CD14-positive monocyte (primary cell): ENCODE data around the gene PMP22. TPM values are rescaled to one million over a fixed set of nuclear protein-coding genes. Genes with fewer than 3 reads are reported as not detected.
A peak's percentile ranks its signal among the peaks of the same experiment; 100 is the strongest.

Experiments
- DNase-seq, 3 donors: peaks; one replicate each; pipeline ENCODE4 v3.0.0-alpha.2; 2011 to 2022
- H2AFZ ChIP-seq: 2 replicates; pipeline ENCODE4 v1.6.0; 2012; ENCODE audit warnings: mild to moderate bottlenecking, low read depth, low read length, inconsistent platforms; ENCODE audit not compliant: insufficient read depth, poor library complexity, severe bottlenecking
- H3K27ac ChIP-seq, 2 donors: 1 replicate in 1 of 2; 2 replicates in 1 of 2; pipeline ENCODE4 v1.5.1; 2012 to 2013; ENCODE audit warnings: low read length in 2 of 2, control low read depth in 1 of 2, inconsistent platforms in 1 of 2, low read depth in 1 of 2, mild to moderate bottlenecking in 1 of 2
- H3K27me3 ChIP-seq, 2 donors: one replicate each; pipeline versions ENCODE4 v1.6.0 to v1.6.1; 2011 to 2013; ENCODE audit warnings: low read length in 2 of 2; ENCODE audit not compliant: control insufficient read depth in 2 of 2, insufficient read depth in 2 of 2
- H3K36me3 ChIP-seq, 2 donors: replicated peaks in 1 of 2; 1 replicate in 1 of 2; 2 replicates in 1 of 2; pipeline versions ENCODE4 v1.5.1 to v1.6.1; 2012 to 2013; ENCODE audit warnings: low read length in 2 of 2, control low read depth in 1 of 2, inconsistent platforms in 1 of 2, mild to moderate bottlenecking in 1 of 2; ENCODE audit not compliant: insufficient read depth in 2 of 2, control insufficient read depth in 1 of 2
- H3K4me1 ChIP-seq, 2 donors: 1 replicate in 1 of 2; 2 replicates in 1 of 2; pipeline versions ENCODE4 v1.5.1 to v1.6.1; 2012 to 2013; ENCODE audit warnings: low read length in 2 of 2, control low read depth in 1 of 2, inconsistent platforms in 1 of 2, mild to moderate bottlenecking in 1 of 2, moderate library complexity in 1 of 2; ENCODE audit not compliant: insufficient read depth in 2 of 2, control insufficient read depth in 1 of 2
- H3K4me2 ChIP-seq: replicated peaks from 2 replicates; pipeline ENCODE3; 2012; ENCODE audit warnings: low read length, moderate library complexity, mild to moderate bottlenecking; ENCODE audit not compliant: poor library complexity, severe bottlenecking; ENCODE audit errors: extremely low read depth
- H3K4me3 ChIP-seq, 3 experiments: fragments of 200-600 bp in 1 of 3; sonication (generic) in 1 of 3; replicated peaks in 1 of 3; 1 replicate in 2 of 3; 2 replicates in 1 of 3; pipeline ENCODE4 v1.5.1; 2011 to 2013; ENCODE audit warnings: low read length in 3 of 3, mild to moderate bottlenecking in 3 of 3, control low read depth in 2 of 3, low read depth in 2 of 3, inconsistent platforms in 1 of 3, moderate library complexity in 1 of 3
- H3K79me2 ChIP-seq: 2 replicates; pipeline ENCODE4 v1.6.0; 2012; ENCODE audit warnings: mild to moderate bottlenecking, control low read depth, inconsistent platforms, low read length, moderate library complexity; ENCODE audit not compliant: insufficient read depth
- H3K9ac ChIP-seq: 2 replicates; pipeline ENCODE4 v1.6.0; 2017; ENCODE audit warnings: low read length, mild to moderate bottlenecking; ENCODE audit not compliant: insufficient read depth, poor library complexity, severe bottlenecking
- H3K9me3 ChIP-seq, 2 donors: replicated peaks in 1 of 2; 1 replicate in 1 of 2; 2 replicates in 1 of 2; pipeline versions ENCODE4 v1.5.1 to v1.6.1; 2012 to 2013; ENCODE audit warnings: low read length in 2 of 2, control low read depth in 1 of 2; ENCODE audit not compliant: control insufficient read depth in 1 of 2, insufficient read depth in 1 of 2
- H4K20me1 ChIP-seq: 2 replicates; pipeline ENCODE4 v1.6.0; 2012; ENCODE audit warnings: mild to moderate bottlenecking, low read length, control low read depth, moderate library complexity; ENCODE audit not compliant: insufficient read depth
- H3K27ac Mint-ChIP-seq, 7 donors: one replicate each; pipeline ENCODE4 v1.8.0; 2020; ENCODE audit warnings: mild to moderate bottlenecking in 7 of 7, mixed read lengths in 7 of 7, moderate library complexity in 6 of 7, inconsistent platforms in 2 of 7
- H3K27me3 Mint-ChIP-seq, 3 donors: one replicate each; pipeline ENCODE4 v1.8.0; 2021 to 2022; ENCODE audit warnings: low read depth in 3 of 3, mild to moderate bottlenecking in 3 of 3, mixed read lengths in 3 of 3, moderate library complexity in 3 of 3, inconsistent platforms in 1 of 3
- H3K36me3 Mint-ChIP-seq, 2 donors: one replicate each; pipeline ENCODE4 v1.8.0; 2020; ENCODE audit warnings: mixed read lengths in 2 of 2, inconsistent platforms in 1 of 2, mild to moderate bottlenecking in 1 of 2
- H3K4me1 Mint-ChIP-seq: one replicate; pipeline ENCODE4 v1.8.0; 2020; ENCODE audit warnings: mild to moderate bottlenecking, mixed read lengths
- H3K4me3 Mint-ChIP-seq, 2 donors: one replicate each; pipeline ENCODE4 v1.8.0; 2020; ENCODE audit warnings: mild to moderate bottlenecking in 2 of 2, mixed read lengths in 2 of 2, moderate library complexity in 1 of 2
- H3K9me3 Mint-ChIP-seq, 7 donors: one replicate each; pipeline ENCODE4 v1.8.0; 2020 to 2022; ENCODE audit warnings: mixed read lengths in 7 of 7, mild to moderate bottlenecking in 6 of 7, moderate library complexity in 6 of 7, inconsistent platforms in 2 of 7
- WGBS: methylation state at CpG from one replicate; pipeline ENCODE4 v1.1.5; 2013; ENCODE audit warnings: missing lambda C conversion rate; ENCODE audit not compliant: insufficient coverage; 5-methylcytosine and 5-hydroxymethylcytosine counted together
- intact Hi-C, 2 donors: fragments of 100-400 bp; cut with micrococcal nuclease; formaldehyde crosslinking; loops; one replicate each; pipeline versions ENCODE4 v1.15.0 to v1.15.1; 2023
- polyA minus RNA-seq: library from RNA; depleted of rRNA, polyadenylated mRNA; stranded (reverse); fragments of >200 nt; gene quantifications from 2 replicates; pipeline ENCODE4 v1.2.3, GENCODE V29; 2012
- polyA plus RNA-seq, 3 donors: library from polyadenylated mRNA; depleted of rRNA in 1 of 3; unstranded in 2 of 3; stranded (reverse) in 1 of 3; fragments of 300-500 nt in 2 of 3; fragments of >200 nt in 1 of 3; fragmentation: Illumina TruSeq in 2 of 3; gene quantifications; 1 replicate in 2 of 3; 2 replicates in 1 of 3; pipeline ENCODE4 v1.2.3, GENCODE V29; 2012 to 2021
- total RNA-seq, 12 experiments: library from RNA in 1 of 12; stranded (reverse) in 1 of 12; fragments of 120-200 nt in 1 of 12; gene quantifications; one replicate each; pipeline ENCODE4 v1.2.4 and lab custom pipeline; 2013 to 2026; ENCODE audit warnings: mixed read lengths in 6 of 12, inconsistent platforms in 1 of 12
- TF ChIP-seq, protein P1 (sequence below): fragments of 200-600 bp; IDR thresholded peaks from one replicate; pipeline ENCODE4 v1.8.0; 2022; ENCODE audit warnings: antibody characterized with exemption, mild to moderate bottlenecking

The PMP22 gene
- 1.6 TPM for total RNA-seq (2013)
- polyA plus RNA-seq (1 to 10 TPM; 1.2 to 3.9 (median 1.3) TPM), polyA minus RNA-seq (1.6 and 2.8 TPM in 2 replicates), total RNA-seq (lab: John Stamatoyannopoulos, UW) (6.6 to 22.3 (median 11.8) reads per million in 11 experiments)

DNA sequence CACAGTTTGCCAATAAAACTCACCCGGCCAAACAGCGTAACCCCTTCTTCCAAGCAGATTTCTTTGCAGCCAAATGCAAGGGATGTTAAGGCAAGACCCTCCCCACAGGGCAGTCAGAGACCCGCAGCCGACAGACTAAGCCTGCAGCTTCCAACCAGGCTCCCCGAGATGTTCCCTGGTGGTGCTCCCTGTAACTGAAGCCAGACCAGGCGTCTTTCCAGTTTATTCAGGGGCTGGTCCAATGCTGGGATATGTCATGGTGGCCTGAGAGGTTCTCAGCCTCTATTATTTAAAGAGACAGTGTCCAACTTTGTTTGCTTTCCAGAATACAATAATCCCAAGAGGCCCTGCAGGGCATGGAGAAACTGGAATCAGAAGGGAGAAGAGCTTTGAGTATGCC lies at the start of gene PMP22:
Gene PMP22, minus strand, starts transcription at position 196 of the 400 bp plus-strand sequence. CDS start 4,599 bp downstream, outside the sequence.
- Histone ChIP-seq H3K9ac (no peak within 1 kb of the TSS), H3K36me3 (no peaks in the 10 kb centered on the region), H3K4me3 (no peak within 1 kb of the TSS), H4K20me1 (no peaks in the 10 kb centered on the region), H3K4me2 (no peak within 1 kb of the TSS), H3K27ac (no peak within 1 kb of the TSS), H3K79me2 (no peaks in the 10 kb centered on the region), H3K27me3 (peaks cover 43 to 57% of the 10 kb centered on the region in 2 donors), H3K9me3 (peaks cover 2 to 17% of the 10 kb centered on the region in 2 donors), H2AFZ (no peak within 1 kb of the TSS), H3K4me1 (peaks cover 30 to 32% of the 10 kb centered on the region in 2 donors)
- H3K27ac Mint-ChIP-seq: peak within 1 kb of the TSS in 1 of 7 donors; percentile 83
- peaks cover 3 to 4% of the 10 kb centered on the region in 2 donors for H3K36me3 Mint-ChIP-seq
- WGBS: 86% methylated on average over 6 of the region's 6 CpGs
- H3K4me3 Mint-ChIP-seq: peak within 1 kb of the TSS in 1 of 2 donors; percentile 68
- peaks cover 31% of the 10 kb centered on the region for H3K4me1 Mint-ChIP-seq
- TF ChIP-seq, protein P1, sequence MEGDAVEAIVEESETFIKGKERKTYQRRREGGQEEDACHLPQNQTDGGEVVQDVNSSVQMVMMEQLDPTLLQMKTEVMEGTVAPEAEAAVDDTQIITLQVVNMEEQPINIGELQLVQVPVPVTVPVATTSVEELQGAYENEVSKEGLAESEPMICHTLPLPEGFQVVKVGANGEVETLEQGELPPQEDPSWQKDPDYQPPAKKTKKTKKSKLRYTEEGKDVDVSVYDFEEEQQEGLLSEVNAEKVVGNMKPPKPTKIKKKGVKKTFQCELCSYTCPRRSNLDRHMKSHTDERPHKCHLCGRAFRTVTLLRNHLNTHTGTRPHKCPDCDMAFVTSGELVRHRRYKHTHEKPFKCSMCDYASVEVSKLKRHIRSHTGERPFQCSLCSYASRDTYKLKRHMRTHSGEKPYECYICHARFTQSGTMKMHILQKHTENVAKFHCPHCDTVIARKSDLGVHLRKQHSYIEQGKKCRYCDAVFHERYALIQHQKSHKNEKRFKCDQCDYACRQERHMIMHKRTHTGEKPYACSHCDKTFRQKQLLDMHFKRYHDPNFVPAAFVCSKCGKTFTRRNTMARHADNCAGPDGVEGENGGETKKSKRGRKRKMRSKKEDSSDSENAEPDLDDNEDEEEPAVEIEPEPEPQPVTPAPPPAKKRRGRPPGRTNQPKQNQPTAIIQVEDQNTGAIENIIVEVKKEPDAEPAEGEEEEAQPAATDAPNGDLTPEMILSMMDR: no peak
- peaks cover 56 to 84% (median 57%) of the 10 kb centered on the region in 3 donors for H3K27me3 Mint-ChIP-seq
- peaks cover 0 to 15% (median 3%) of the 10 kb centered on the region in 7 donors for H3K9me3 Mint-ChIP-seq
- intact Hi-C loops: no loop called here
- no peak for DNase-seq

GRCh38 chr17:15311996-15312395 lies 46.9 kb upstream of the PMP22 start:
- Histone ChIP-seq H3K4me1 (no peaks in the 10 kb centered on the region), H3K79me2 (no peaks in the 10 kb centered on the region), H3K4me3 (no peak overlapping the region), H3K9me3 (no peaks in the 10 kb centered on the region), H2AFZ (no peak overlapping the region), H3K27me3 (no peaks in the 10 kb centered on the region), H3K9ac (no peak overlapping the region), H4K20me1 (no peaks in the 10 kb centered on the region), H3K27ac (no peak overlapping the region), H3K36me3 (no peaks in the 10 kb centered on the region), H3K4me2 (no peak overlapping the region)
- Mint-ChIP-seq H3K4me3 (no peak overlapping the region), H3K27me3 (peaks cover 1 to 9% (median 4%) of the 10 kb centered on the region in 3 donors), H3K4me1 (no peaks in the 10 kb centered on the region), H3K9me3 (peaks cover 0 to 5% (median 0%) of the 10 kb centered on the region in 7 donors), H3K36me3 (no peaks in the 10 kb centered on the region), H3K27ac (no peak overlapping the region)
- intact Hi-C loops: loop anchor here in 1 of 2 donors (5.0 kb wide), 1 partner anchor 150 kb away; no protein-coding TSS in a partner anchor
- TF ChIP-seq, protein P1: no peak
- 94% methylated on average over 5 of the region's 5 CpGs for WGBS
- DNase-seq: no peak
